Measurements from ENCODE around the gene SGPL1.

DNA sequence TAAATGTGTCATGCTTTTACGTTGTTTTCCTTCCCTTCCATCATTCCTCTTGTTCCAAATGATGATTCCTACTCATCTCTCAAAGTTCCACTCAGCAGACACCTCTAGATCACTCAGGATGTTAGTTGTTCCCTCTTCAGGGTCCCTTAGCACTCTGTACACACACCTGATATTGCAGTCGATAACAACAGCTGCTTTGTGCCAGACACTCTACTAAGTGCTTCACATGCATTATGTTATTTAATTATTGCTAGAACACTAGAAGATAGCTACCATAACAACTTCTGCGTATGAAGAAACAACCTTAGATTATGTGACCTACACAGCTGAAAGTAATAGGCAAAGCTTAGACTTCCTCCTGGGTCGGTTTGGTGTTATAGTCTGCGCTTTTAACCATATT is 43.0 kb downstream of the SGPL1 start:
- no peak for TF ChIP-seq POLR2A (IDR thresholded peaks at IDR 0.05; ENCODE audit: low read depth, low read length)
- TF ChIP-seq POLR2AphosphoS5 (IDR thresholded peaks at IDR 0.05; ENCODE audit: low read depth, low read length) = no peak
- TF ChIP-seq SPI1 (IDR thresholded peaks at IDR 0.05; ENCODE audit: low read depth, low read length) = no peak
- no peak for TF ChIP-seq PAX5 (IDR thresholded peaks at IDR 0.05; ENCODE audit: insufficient read depth, low read length, severe bottlenecking)
- TF ChIP-seq TAF1 (IDR thresholded peaks at IDR 0.05; ENCODE audit: low read depth, low read length) = no peak

All from GM12891 (cell line).